Endothelial cell of umbilical vein (primary cell): ENCODE results near the gene BRCA2. TPM values are rescaled to one million over a fixed set of nuclear protein-coding genes. Genes with fewer than 3 reads are reported as not detected.

Source experiments
- BruUV-seq: library from RNA; stranded (reverse); fragments of 400-500 nt; replicated peaks from 2 replicates; lab custom pipeline; 2021; lab: Mats Ljungman, UMichigan
- CTCF ChIA-PET: fragments of 300-600, 350-600 bp; sonication (Branson Sonifier 250); formaldehyde crosslinking; loops from one replicate; lab custom pipeline; 2021; ENCODE audit warnings: antibody characterized with exemption, inconsistent platforms; lab: Charles Lee
- POLR2A ChIA-PET: fragments of 300-600, 350-600 bp; sonication (Branson Sonifier 250); formaldehyde crosslinking; loops from one replicate; lab custom pipeline; 2021; ENCODE audit warnings: antibody characterized with exemption, inconsistent platforms; lab: Charles Lee
- DNase-seq: peaks from one replicate; pipeline ENCODE4 v3.0.0-alpha.2; 2011; ENCODE audit warnings: low read depth, low spot score
- FAIRE-seq: peaks from 2 replicates; lab custom pipeline; 2011; peaks lifted over from hg19 to GRCh38; lab: Jason Lieb, UNC
- H2AFZ ChIP-seq: 2 replicates; pipeline ENCODE4 v1.6.0; 2012; ENCODE audit warnings: low read depth, low read length, control low read depth, inconsistent platforms
- H3K27ac ChIP-seq: 2 replicates; pipeline ENCODE4 v1.5.1; 2011; ENCODE audit warnings: low read depth, mild to moderate bottlenecking, control low read depth, low read length, moderate library complexity; ENCODE audit not compliant: insufficient read depth
- H3K27me3 ChIP-seq, 2 experiments: 2 replicates each; pipeline versions ENCODE4 v1.6.0 to v1.6.1; 2011; ENCODE audit warnings: low read length in 2 of 2, mixed read lengths in 1 of 2; ENCODE audit not compliant: control insufficient read depth in 2 of 2, insufficient read depth in 2 of 2
- H3K36me3 ChIP-seq, 2 experiments: 2 replicates in 1 of 2; 3 replicates in 1 of 2; pipeline ENCODE4 v1.5.1; 2011; ENCODE audit warnings: low read length in 2 of 2, mild to moderate bottlenecking in 1 of 2, moderate library complexity in 1 of 2; ENCODE audit not compliant: control insufficient read depth in 2 of 2, insufficient read depth in 2 of 2; ENCODE audit errors: extremely low read depth in 1 of 2
- H3K4me1 ChIP-seq: 3 replicates; pipeline ENCODE4 v1.5.1; 2011; ENCODE audit warnings: mild to moderate bottlenecking, low read length; ENCODE audit not compliant: control insufficient read depth, insufficient read depth; ENCODE audit errors: extremely low read depth
- H3K4me2 ChIP-seq: 2 replicates; pipeline ENCODE4 v1.6.1; 2011; ENCODE audit warnings: low read length, control low read depth, mixed read lengths; ENCODE audit not compliant: insufficient read depth
- H3K4me3 ChIP-seq, 3 experiments: fragments of 200-600 bp in 1 of 3; sonication (generic), shearing (Covaris generic) in 1 of 3; replicated peaks in 1 of 3; 2 replicates each; pipeline ENCODE4 v1.5.1; 2011 to 2016; ENCODE audit warnings: control low read depth in 3 of 3, low read length in 3 of 3, mild to moderate bottlenecking in 2 of 3, inconsistent platforms in 1 of 3, low read depth in 1 of 3, moderate library complexity in 1 of 3; ENCODE audit not compliant: insufficient read depth in 1 of 3
- H3K79me2 ChIP-seq: 2 replicates; pipeline ENCODE4 v1.6.0; 2012; ENCODE audit warnings: low read length, inconsistent platforms; ENCODE audit not compliant: control insufficient read depth, insufficient read depth
- H3K9ac ChIP-seq: replicated peaks from 2 replicates; pipeline ENCODE3; 2011; ENCODE audit warnings: low read length, control low read depth; ENCODE audit not compliant: insufficient read depth; ENCODE audit errors: extremely low read depth
- H3K9me1 ChIP-seq: replicated peaks from 3 replicates; pipeline ENCODE4 v1.6.0; 2011; ENCODE audit warnings: mild to moderate bottlenecking, low read length; ENCODE audit not compliant: control insufficient read depth, insufficient read depth; ENCODE audit errors: extremely low read depth
- H3K9me3 ChIP-seq: replicated peaks from 2 replicates; pipeline ENCODE4 v1.5.1; 2012; ENCODE audit warnings: low read length, inconsistent platforms; ENCODE audit not compliant: control insufficient read depth, insufficient read depth
- H4K20me1 ChIP-seq: replicated peaks from 2 replicates; pipeline ENCODE3; 2011; ENCODE audit warnings: mild to moderate bottlenecking, low read length; ENCODE audit not compliant: control insufficient read depth, insufficient read depth; ENCODE audit errors: extremely low read depth
- EZH2 ChIP-seq: IDR thresholded peaks from 2 replicates; pipeline ENCODE4 v1.6.1; 2012; ENCODE audit warnings: borderline replicate concordance, low read depth, mild to moderate bottlenecking, moderate library complexity, low read length, inconsistent platforms; ENCODE audit not compliant: severe bottlenecking
- FOS ChIP-seq: IDR thresholded peaks from 2 replicates; pipeline ENCODE4 v1.6.1; 2011; ENCODE audit warnings: mild to moderate bottlenecking, low read length, moderate library complexity, borderline replicate concordance; ENCODE audit not compliant: insufficient read depth
- GATA2 ChIP-seq: IDR thresholded peaks from 2 replicates; pipeline ENCODE4 v1.7.0; 2011; ENCODE audit warnings: low read depth, mild to moderate bottlenecking, moderate library complexity, mixed read lengths, low read length; ENCODE audit not compliant: insufficient read length, insufficient read depth
- JUN ChIP-seq: IDR thresholded peaks from 2 replicates; pipeline ENCODE4 v1.6.1; 2011; ENCODE audit warnings: borderline replicate concordance, low read depth; ENCODE audit not compliant: insufficient read length, insufficient read depth
- MYC ChIP-seq: IDR thresholded peaks from one replicate; pipeline ENCODE4 v1.6.1; 2011; ENCODE audit warnings: mild to moderate bottlenecking, low read depth, low read length
- POLR2A ChIP-seq: IDR thresholded peaks from 2 replicates; pipeline ENCODE4 v1.6.1; 2012; ENCODE audit warnings: low read depth, mild to moderate bottlenecking, control low read depth, low read length
- POLR2AphosphoS5 ChIP-seq: IDR thresholded peaks from 2 replicates; pipeline ENCODE4 v1.6.1; 2012; ENCODE audit warnings: low read depth, mild to moderate bottlenecking, control low read depth, low read length, moderate library complexity; ENCODE audit not compliant: insufficient read depth
- dilution Hi-C: fragments of 300-500 bp; cut with MboI; formaldehyde crosslinking; loops from one replicate; pipeline ENCODE4 v1.15.0; 2019; ENCODE audit warnings: low sequenced_read_pairs; ENCODE audit not compliant: extremely low pct_ligation_motif_present
- intact Hi-C: fragments of 100-400 bp; cut with micrococcal nuclease; formaldehyde crosslinking; loops from one replicate; pipeline ENCODE4 v1.10.0; 2022
- polyA plus RNA-seq, 4 experiments: library from polyadenylated mRNA; depleted of rRNA in 3 of 4; stranded (reverse) in 3 of 4; unstranded in 1 of 4; fragments of >200 nt; gene quantifications; 2 replicates each; pipeline versions ENCODE4 v1.2.1 to v1.2.3, GENCODE V29; 2011 to 2012; ENCODE audit warnings: missing spikeins in 1 of 4
- total RNA-seq: library from RNA; stranded (reverse); gene quantifications from 2 replicates; pipeline ENCODE4 v1.2.3, GENCODE V29; 2021
- TF ChIP-seq, protein P1 (sequence below), 2 donors: IDR thresholded peaks; 1 replicate in 1 of 2; 2 replicates in 1 of 2; pipeline ENCODE4 v1.5.1; 2011; ENCODE audit warnings: low read length in 2 of 2, mild to moderate bottlenecking in 2 of 2, moderate library complexity in 2 of 2, control low read depth in 1 of 2, inconsistent platforms in 1 of 2, low read depth in 1 of 2; ENCODE audit not compliant: insufficient read depth in 1 of 2; ENCODE audit errors: extremely low read depth in 1 of 2
- TF ChIP-seq, protein P2 (sequence below): IDR thresholded peaks from 2 replicates; pipeline ENCODE4 v1.6.1; 2011; ENCODE audit not compliant: insufficient read depth, insufficient read length

Gene BRCA2
- total and polyA plus RNA-seq, 2 donors (not counting 3 experiments of a cell fraction or from before 2014, with no cell fraction given) = 2.9 to 17.5 TPM

DNA sequence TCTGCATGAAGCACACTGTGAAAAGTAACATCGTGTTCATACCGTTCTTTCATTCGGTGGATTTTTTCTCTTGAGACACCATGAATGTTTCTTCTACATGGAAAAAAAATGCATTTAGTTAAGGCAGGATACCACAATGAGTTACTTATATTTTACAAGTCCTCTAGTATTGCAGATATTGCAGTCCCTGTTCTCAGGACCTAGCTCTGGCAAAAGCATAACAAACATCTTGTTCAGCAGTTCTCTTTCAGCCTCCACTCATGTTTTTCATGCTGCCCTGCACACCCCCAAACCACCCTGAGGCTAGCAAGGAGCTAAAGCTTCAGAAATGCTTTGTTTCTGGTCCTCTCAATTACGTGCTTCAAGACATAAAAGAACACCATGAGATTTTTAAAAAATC lies 87.8 kb downstream of the BRCA2 start:
- intact Hi-C loops = no loop called here
- no peaks in the 10 kb centered on the region for H3K9me3 ChIP-seq
- dilution Hi-C loops = no loop called here
- no peaks in the 10 kb centered on the region for H3K9me1 ChIP-seq
- H3K27me3 ChIP-seq = no peaks in the 10 kb centered on the region
- no peak overlapping the region for H2AFZ ChIP-seq
- ChIA-PET POLR2A (no interaction called here), CTCF (interaction anchor here (0.8 kb wide), 1 partner anchor 379 kb away, joined by 3 read pairs; no protein-coding TSS in a partner anchor)
- H3K9ac ChIP-seq = no peak overlapping the region
- H3K4me1 ChIP-seq = no peaks in the 10 kb centered on the region
- no peak overlapping the region for H3K4me2 ChIP-seq
- H3K4me3 ChIP-seq = no peak overlapping the region
- H4K20me1 ChIP-seq = no peaks in the 10 kb centered on the region
- no TSS peak for BruUV-seq
- no peak overlapping the region for H3K27ac ChIP-seq
- H3K79me2 ChIP-seq = no peaks in the 10 kb centered on the region
- no peak for DNase-seq
- no peak for TF ChIP-seq POLR2AphosphoS5
- TF ChIP-seq, protein P1, sequence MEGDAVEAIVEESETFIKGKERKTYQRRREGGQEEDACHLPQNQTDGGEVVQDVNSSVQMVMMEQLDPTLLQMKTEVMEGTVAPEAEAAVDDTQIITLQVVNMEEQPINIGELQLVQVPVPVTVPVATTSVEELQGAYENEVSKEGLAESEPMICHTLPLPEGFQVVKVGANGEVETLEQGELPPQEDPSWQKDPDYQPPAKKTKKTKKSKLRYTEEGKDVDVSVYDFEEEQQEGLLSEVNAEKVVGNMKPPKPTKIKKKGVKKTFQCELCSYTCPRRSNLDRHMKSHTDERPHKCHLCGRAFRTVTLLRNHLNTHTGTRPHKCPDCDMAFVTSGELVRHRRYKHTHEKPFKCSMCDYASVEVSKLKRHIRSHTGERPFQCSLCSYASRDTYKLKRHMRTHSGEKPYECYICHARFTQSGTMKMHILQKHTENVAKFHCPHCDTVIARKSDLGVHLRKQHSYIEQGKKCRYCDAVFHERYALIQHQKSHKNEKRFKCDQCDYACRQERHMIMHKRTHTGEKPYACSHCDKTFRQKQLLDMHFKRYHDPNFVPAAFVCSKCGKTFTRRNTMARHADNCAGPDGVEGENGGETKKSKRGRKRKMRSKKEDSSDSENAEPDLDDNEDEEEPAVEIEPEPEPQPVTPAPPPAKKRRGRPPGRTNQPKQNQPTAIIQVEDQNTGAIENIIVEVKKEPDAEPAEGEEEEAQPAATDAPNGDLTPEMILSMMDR (IDR thresholded peaks at IDR 0.05; ENCODE audit: extremely low read depth in 1 of 2, insufficient read depth in 1 of 2, low read depth in 1 of 2, low read length in 2 of 2) = no peak
- TF ChIP-seq EZH2 = no peak
- TF ChIP-seq, protein P2, sequence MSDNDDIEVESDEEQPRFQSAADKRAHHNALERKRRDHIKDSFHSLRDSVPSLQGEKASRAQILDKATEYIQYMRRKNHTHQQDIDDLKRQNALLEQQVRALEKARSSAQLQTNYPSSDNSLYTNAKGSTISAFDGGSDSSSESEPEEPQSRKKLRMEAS = no peak
- no peak for TF ChIP-seq FOS
- no peaks in the 10 kb centered on the region for H3K36me3 ChIP-seq
- FAIRE-seq = no peak

DNA sequence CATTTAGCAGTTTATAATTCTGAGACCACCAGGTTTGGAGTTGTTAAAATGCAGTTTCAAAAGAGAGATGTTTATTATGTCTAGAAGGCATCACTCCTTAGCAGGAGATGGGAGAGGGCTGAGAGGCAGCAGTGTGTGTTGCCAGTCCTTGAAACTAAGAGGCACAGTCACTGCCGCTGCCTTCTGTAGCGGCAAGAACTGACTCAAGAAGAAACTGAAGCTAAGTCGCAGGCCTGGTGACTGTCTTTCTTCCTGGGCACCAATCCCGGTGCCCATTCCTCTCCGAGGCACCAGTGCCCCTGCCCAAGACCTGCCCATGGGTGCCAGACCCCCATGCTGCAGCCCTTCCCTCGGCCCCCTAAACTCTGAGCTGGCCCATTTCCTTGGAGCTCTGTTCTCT lies 92.5 kb downstream of the BRCA2 start:
- H3K36me3 ChIP-seq = no peaks in the 10 kb centered on the region
- no peaks in the 10 kb centered on the region for H3K27me3 ChIP-seq
- TF ChIP-seq MYC = no peak
- TF ChIP-seq, protein P1 (IDR thresholded peaks at IDR 0.05; ENCODE audit: extremely low read depth in 1 of 2, insufficient read depth in 1 of 2, low read depth in 1 of 2, low read length in 2 of 2) = no peak
- TF ChIP-seq POLR2AphosphoS5 = no peak
- no peak for TF ChIP-seq JUN
- TF ChIP-seq EZH2 = no peak
- TF ChIP-seq POLR2A = no peak
- no peak for TF ChIP-seq GATA2
- TF ChIP-seq FOS = no peak
- TF ChIP-seq, protein P2 = no peak
- no TSS peak for BruUV-seq
- no peaks in the 10 kb centered on the region for H4K20me1 ChIP-seq
- FAIRE-seq (no peak), DNase-seq (no peak)
- H3K27ac ChIP-seq = no peak overlapping the region
- peaks cover 8% of the 10 kb centered on the region for H3K4me1 ChIP-seq
- H2AFZ ChIP-seq = no peak overlapping the region
- H3K4me3 ChIP-seq = no peak overlapping the region
- intact Hi-C loops = no loop called here
- dilution Hi-C loops = no loop called here
- no peaks in the 10 kb centered on the region for H3K9me3 ChIP-seq
- no peaks in the 10 kb centered on the region for H3K79me2 ChIP-seq
- no peak overlapping the region for H3K4me2 ChIP-seq
- POLR2A ChIA-PET = no interaction called here
- CTCF ChIA-PET = interaction anchor here (0.8 to 1.3 kb wide), 5 partner anchors 10 to 498 kb away, joined by 3 to 4 read pairs (median 3); partner anchors contain the start of genes BRCA2 and ZAR1L
- no peak overlapping the region for H3K9ac ChIP-seq
- no peaks in the 10 kb centered on the region for H3K9me1 ChIP-seq
